LHCN-M2 (cell line): ENCODE results near the gene STX7. TPM values are rescaled to one million over a fixed set of nuclear protein-coding genes. Genes with fewer than 3 reads are reported as not detected.

Source experiments
- DNase-seq: peaks from one replicate; pipeline ENCODE4 v3.0.0-alpha.2; 2012; ENCODE audit warnings: low read depth
- total RNA-seq: library from RNA; depleted of rRNA; stranded (reverse); fragments of >200 nt; gene quantifications from 2 replicates; pipeline ENCODE4 v1.2.3, GENCODE V29; 2014

The STX7 gene
- total RNA-seq, 1 experiment from 2014 or later = 34.1 TPM

- no peak for DNase-seq
Measured at GRCh38 chr6:132478266-132478665, 34.6 kb downstream of the STX7 start.

- DNase-seq = no peak
Measured at GRCh38 chr6:132476688-132477087, 36.2 kb downstream of the STX7 start.

GRCh38 chr6:132475925-132476324 is 37.0 kb downstream of the STX7 start:
- no peak for DNase-seq

- no peak for DNase-seq
Measured at GRCh38 chr6:132471787-132472186, 41.1 kb downstream of the STX7 start.

- DNase-seq = peak; percentile 17
Measured at GRCh38 chr6:132466952-132467351, 46.0 kb downstream of the STX7 start.

GRCh38 chr6:132465530-132466485 is 47.1 kb downstream of the STX7 start:
- DNase-seq = no peak

GRCh38 chr6:132464538-132465256 is 48.2 kb downstream of the STX7 start:
- peak; percentile 58 for DNase-seq

- DNase-seq = no peak
Measured at GRCh38 chr6:132461958-132462357, 51.0 kb downstream of the STX7 start.

GRCh38 chr6:132459605-132459952 is 53.3 kb downstream of the STX7 start:
- DNase-seq = no peak

- no peak for DNase-seq
Measured at GRCh38 chr6:132458887-132459604, 53.9 kb downstream of the STX7 start.

- DNase-seq = peak; percentile 37
Measured at GRCh38 chr6:132456700-132457143, 56.2 kb downstream of the STX7 start.

- DNase-seq = no peak
Measured at GRCh38 chr6:132446855-132447241, 66.1 kb downstream of the STX7 start.

GRCh38 chr6:132446141-132446854 is 66.6 kb downstream of the STX7 start:
- DNase-seq = no peak

- DNase-seq = peak; percentile 95
Measured at GRCh38 chr6:132445201-132445951, 67.5 kb downstream of the STX7 start.

- peak; percentile 47 for DNase-seq
Measured at GRCh38 chr6:132443206-132443605, 69.7 kb downstream of the STX7 start.

GRCh38 chr6:132430110-132430509 is 82.8 kb downstream of the STX7 start:
- no peak for DNase-seq

- no peak for DNase-seq
Measured at GRCh38 chr6:132425176-132425575, 87.7 kb downstream of the STX7 start.

GRCh38 chr6:132423839-132424238 is 89.1 kb downstream of the STX7 start:
- no peak for DNase-seq

- DNase-seq = no peak
Measured at GRCh38 chr6:132418235-132418965, 94.5 kb downstream of the STX7 start.

- no peak for DNase-seq
Measured at GRCh38 chr6:132414761-132415160, 98.2 kb downstream of the STX7 start.
